ENCODE results near the gene HDGFL2.

Gene HDGFL2

GRCh38 chr19:4472174-4472974 lies at the start of gene HDGFL2:
TSS of gene HDGFL2 (plus strand) at chr19:4472297. CDS start at chr19:4472351, 54 bp downstream.
- DNase-seq (ENCODE audit: low read depth, low spot score), result no peak

DNA sequence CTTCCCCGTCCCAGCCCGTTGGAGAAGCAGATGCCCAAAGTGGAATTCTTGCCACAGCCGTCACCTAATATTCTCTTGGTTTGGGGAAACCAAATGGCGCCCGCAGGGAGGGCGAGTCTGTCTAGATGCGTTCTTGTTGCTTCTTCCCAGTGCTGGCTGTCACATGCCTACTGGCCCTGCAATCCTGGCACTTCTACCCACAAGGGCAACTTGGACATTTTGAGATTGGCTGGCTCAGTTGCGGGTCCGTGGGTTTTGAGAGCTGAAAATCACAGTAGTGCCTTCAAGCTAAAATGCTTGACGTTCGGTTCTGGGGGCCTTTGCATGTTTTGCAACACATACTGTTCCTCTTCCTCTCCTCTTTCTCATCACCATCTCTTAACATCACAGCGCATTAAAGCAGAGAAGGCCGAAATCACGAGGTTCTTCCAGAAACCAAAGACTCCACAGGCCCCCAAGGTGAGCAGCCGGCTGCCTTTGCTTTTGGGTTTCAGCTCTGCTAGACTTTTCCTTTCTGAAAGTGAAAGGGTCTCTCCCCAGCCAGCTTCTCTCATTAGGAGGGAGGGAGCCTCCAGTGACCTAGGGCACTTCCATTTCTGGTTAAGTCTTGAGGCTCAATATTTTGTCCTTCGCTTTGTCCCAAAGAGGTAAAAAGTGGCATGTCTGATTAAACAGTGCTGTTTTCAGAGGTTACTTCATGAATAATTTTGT lies 48.5 kb upstream of the HDGFL2 start:
- no peak for DNase-seq (ENCODE audit: low read depth, low spot score)

- no peak for DNase-seq (ENCODE audit: low read depth, low spot score)
Observed at GRCh38 chr19:4425537-4425936, 46.6 kb upstream of the HDGFL2 start.

DNA sequence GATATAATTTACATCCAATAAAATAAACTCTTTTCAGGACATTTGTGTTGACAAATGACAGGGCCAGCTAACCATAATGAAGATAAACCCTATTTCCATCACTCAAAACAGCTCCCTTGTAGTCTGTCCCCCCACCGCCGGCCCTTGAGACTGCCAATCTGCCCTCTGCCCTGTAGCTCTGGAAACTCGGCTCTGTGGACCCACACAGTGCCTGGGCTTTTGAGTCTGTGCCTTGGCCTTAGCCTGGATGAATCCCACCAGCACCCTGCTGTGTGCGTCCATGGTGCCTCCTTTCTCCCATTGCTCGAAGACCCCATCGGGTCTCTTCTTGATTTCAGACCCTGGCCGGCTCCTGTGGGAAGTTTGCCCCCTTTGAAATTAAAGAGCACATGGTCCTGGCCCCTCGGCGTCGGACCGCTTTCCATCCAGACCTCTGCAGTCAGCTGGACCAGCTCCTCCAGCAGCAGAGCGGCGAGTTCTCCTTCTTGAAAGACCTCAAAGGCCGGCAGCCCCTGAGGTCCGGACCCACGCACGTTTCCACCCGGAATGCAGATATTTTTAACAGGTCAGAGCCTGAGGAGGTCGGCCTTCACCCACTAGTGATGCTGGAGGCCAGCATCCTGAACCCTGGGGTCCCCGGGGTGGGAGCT lies 43.6 kb upstream of the HDGFL2 start:
- no peak for DNase-seq (ENCODE audit: low read depth, low spot score)

GRCh38 chr19:4429256-4429655 lies 42.8 kb upstream of the HDGFL2 start:
- DNase-seq (ENCODE audit: low read depth, low spot score), result no peak

- no peak for DNase-seq (ENCODE audit: low read depth, low spot score)
Observed at GRCh38 chr19:4429771-4430171, 42.3 kb upstream of the HDGFL2 start.

DNA sequence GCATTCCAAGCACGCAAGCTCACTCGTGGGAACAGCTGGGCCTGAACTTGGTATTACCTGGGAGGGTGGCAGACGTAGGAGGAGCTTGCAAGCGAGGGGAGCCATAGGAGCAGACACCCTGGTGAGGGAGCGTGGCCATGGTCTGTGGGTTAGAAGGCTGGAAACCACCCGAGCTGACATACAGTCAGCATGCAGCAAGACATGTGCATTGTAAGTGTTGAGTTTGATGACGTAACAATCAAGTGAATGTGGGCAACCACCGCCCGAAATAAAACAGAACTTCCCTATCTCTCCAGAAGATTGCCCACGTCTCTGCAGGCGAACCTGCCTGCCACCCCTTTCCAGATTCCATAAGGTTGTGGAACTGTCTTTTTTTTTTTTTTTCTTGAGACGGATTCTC lies 41.3 kb upstream of the HDGFL2 start:
- DNase-seq (ENCODE audit: low read depth, low spot score), result no peak

GRCh38 chr19:4431296-4431695 lies 40.8 kb upstream of the HDGFL2 start:
- DNase-seq (ENCODE audit: low read depth, low spot score), result no peak

DNA sequence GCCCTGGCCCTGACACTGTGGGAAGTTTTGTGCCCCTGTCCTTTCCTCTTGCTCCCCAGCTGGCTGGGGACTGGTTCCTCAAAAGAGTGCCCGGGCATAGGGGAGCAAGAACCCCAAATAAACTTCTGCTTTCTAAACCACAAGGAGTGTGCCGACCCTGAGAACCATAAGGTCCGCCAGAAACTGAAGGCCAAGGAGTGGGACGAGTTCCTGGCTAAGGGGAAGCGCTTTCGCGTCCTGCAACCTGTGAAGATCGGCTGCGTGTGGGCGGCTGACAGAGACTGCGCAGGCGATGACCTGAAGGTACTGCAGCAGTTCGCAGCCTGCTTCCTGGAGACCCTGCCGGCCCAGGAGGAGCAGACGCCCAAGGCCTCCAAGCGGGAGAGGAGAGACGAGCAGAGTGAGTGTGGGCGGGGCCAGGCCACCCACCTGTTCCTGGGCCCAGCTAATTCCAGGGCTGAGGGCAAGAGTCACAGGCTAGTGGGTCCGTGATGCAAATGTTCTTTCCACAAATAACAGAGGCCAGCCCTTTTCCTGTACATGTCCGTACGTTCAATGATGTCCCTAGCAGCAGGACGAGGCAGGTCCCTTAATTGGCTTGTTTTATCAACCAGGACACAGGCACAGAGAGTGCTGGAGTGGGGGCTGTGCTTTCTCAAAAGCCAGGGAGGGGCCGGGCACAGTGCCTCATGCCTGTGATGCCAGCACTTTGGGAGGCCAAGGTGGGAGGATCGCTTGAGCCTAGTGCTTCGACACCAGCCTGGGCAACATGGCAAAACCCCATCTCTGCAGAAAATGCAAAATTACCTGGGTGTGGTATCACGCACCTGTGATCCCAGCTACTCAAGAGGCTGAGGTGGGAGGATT lies 40.1 kb upstream of the HDGFL2 start:
- no peak for DNase-seq (ENCODE audit: low read depth, low spot score)

DNA sequence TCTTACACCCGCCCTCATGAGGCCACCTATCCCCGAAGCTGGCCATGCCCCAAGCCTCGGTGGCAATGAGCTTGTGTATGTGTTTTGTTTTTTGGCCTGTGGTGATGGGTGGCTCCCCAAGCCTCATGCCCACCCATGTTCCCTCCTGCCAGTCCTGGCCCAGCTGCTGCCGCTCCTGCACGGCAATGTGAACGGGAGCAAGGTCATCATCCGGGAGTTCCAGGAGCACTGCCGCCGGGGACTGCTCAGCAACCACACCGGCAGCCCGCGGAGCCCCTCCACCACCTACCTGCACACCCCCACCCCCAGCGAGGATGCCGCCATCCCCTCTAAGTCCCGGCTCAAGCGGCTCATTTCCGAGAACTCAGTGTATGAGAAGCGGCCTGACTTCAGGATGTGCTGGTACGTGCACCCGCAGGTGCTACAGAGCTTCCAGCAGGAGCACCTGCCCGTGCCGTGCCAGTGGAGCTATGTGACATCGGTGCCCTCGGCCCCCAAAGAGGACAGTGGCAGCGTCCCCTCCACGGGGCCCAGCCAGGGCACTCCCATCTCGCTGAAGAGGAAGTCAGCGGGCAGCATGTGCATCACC lies 39.1 kb upstream of the HDGFL2 start:
- DNase-seq (ENCODE audit: low read depth, low spot score), result no peak

GRCh38 chr19:4434391-4434790 lies 37.7 kb upstream of the HDGFL2 start:
- no peak for DNase-seq (ENCODE audit: low read depth, low spot score)

- DNase-seq (ENCODE audit: low read depth, low spot score), result no peak
Observed at GRCh38 chr19:4436231-4436630, 35.9 kb upstream of the HDGFL2 start.

- DNase-seq (ENCODE audit: low read depth, low spot score), result no peak
Observed at GRCh38 chr19:4437103-4437502, 35.0 kb upstream of the HDGFL2 start.

DNA sequence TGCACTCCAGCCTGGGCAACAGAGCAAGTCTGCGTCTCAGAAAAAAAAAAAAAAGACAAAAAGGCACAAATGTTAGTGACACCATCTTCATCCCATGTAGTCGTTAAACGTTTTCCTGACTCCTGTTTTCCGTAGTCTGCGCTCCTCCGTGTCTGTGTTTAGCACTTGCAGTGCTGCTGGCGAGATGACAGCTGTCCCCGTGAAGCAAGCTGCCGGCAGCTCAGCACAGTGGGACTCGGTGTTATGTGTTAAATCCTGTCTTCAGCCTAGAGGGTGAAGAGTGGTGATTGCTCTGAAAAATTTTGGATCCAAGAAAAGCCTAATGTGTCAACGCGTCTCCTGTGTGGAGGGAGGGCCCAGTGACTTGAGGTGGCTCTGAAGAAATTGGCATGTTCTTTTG lies 32.9 kb upstream of the HDGFL2 start:
- DNase-seq (ENCODE audit: low read depth, low spot score), result no peak

GRCh38 chr19:4441994-4442818 lies 29.9 kb upstream of the HDGFL2 start:
- no peak for DNase-seq (ENCODE audit: low read depth, low spot score)

DNA sequence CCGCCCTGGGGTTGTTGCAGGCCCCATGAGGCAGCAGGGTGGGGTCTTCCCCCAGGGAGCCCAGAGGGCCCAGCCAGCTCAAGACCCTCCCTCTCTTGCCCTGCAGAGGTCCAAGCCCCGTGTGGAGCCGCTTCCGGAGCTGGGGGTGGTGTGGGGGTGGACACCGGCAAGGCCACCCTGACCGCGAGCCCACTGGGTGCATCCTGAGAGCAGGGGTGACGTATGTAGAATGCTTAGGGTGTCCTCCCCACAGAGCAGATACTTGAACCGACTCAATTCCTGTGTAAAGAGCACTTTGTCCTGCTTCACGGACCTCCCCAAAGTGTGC lies 29.3 kb upstream of the HDGFL2 start:
- DNase-seq (ENCODE audit: low read depth, low spot score), result no peak

DNA sequence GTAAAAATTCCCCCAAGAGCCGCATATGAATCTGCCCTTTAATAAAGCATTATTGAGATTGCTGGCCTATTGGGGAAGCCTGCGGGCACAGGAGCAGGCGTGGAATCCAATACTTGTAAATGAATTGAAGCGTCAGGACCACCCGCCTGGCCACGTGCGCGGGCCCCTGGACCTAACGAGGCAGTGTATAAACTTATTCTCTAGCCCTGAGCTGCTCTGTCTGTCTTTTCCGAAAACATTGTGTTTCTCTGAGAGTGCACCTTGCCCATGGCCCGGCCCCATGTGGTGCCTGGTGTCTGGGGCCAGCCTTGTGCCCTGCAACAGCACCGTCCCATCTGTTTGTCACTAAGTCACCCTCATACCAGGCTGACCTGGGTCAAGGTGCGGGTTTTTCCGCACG lies 28.9 kb upstream of the HDGFL2 start:
- no peak for DNase-seq (ENCODE audit: low read depth, low spot score)

- DNase-seq (ENCODE audit: low read depth, low spot score), result no peak
Observed at GRCh38 chr19:4443966-4444764, 27.9 kb upstream of the HDGFL2 start.
